NCI-H446 treated with DMSO at 0.1 percent for 48 hours (cell line): ENCODE measurements around the gene NAB2.
"Not testable (repeated sequence)": the region's sequence is repeated elsewhere in the genome, so short reads cannot be mapped to it uniquely, and the experiment has no call there.

Source experiments
- DNase-seq: peaks from one replicate; lab custom pipeline; 2025; lab: John Stamatoyannopoulos, UW

Gene NAB2

GRCh38 chr12:57066245-57066644, 22.7 kb upstream of the NAB2 start:
- no peak for DNase-seq

GRCh38 chr12:57069523-57069922, 19.4 kb upstream of the NAB2 start:
- DNase-seq: peak; percentile 30

GRCh38 chr12:57072661-57073060, 16.3 kb upstream of the NAB2 start:
- DNase-seq: no peak

GRCh38 chr12:57073566-57074450, 15.1 kb upstream of the NAB2 start:
- DNase-seq: not testable (repeated sequence)

- DNase-seq: peak; percentile 99
Measured at GRCh38 chr12:57078519-57079404, 10.2 kb upstream of the NAB2 start, which contains the start of gene NEMP1. Gene NEMP1, minus strand, starts transcription at chr12:57078791. Its CDS starts 46 bp downstream, at chr12:57078745.

- no peak for DNase-seq
Measured at GRCh38 chr12:57079821-57080220, 9.1 kb upstream of the NAB2 start.

- no peak for DNase-seq
Measured at GRCh38 chr12:57080855-57081254, 8.1 kb upstream of the NAB2 start.

- DNase-seq: no peak
Measured at GRCh38 chr12:57085999-57086492, 2.9 kb upstream of the NAB2 start.

GRCh38 chr12:57086493-57087009, 2.4 kb upstream of the NAB2 start:
- no peak for DNase-seq

- no peak for DNase-seq
Measured at GRCh38 chr12:57087010-57087690, 1.8 kb upstream of the NAB2 start.

GRCh38 chr12:57087691-57088353, 1.1 kb upstream of the NAB2 start:
- no peak for DNase-seq

- no peak for DNase-seq
Measured at GRCh38 chr12:57089271-57090245, 644 bp downstream of the NAB2 start.

GRCh38 chr12:57090490-57090889, 1.6 kb downstream of the NAB2 start:
- no peak for DNase-seq

GRCh38 chr12:57090924-57091637, 2.2 kb downstream of the NAB2 start:
- no peak for DNase-seq

GRCh38 chr12:57091638-57092528, 3.0 kb downstream of the NAB2 start:
- no peak for DNase-seq

- DNase-seq: no peak
Measured at GRCh38 chr12:57092529-57092862, 3.6 kb downstream of the NAB2 start.

GRCh38 chr12:57092876-57093414, 4.0 kb downstream of the NAB2 start:
- DNase-seq: no peak
